ENCODE measurements around the gene SPATA31D4.

Gene SPATA31D4

GRCh38 chr9:81893929-81894328 lies 34.3 kb upstream of the SPATA31D4 start:
- Histone ChIP-seq H3K4me3 (ENCODE audit: low read length) (no peak overlapping the region), H3K36me3 (replicated peaks; ENCODE audit: insufficient read depth, low read length) (no peaks in the 10 kb centered on the region), H3K9me2 (replicated peaks; ENCODE audit: insufficient read depth, low read length) (no peaks in the 10 kb centered on the region), H3F3A (ENCODE audit: insufficient read depth, low read length) (no peaks in the 10 kb centered on the region), H4K20me1 (ENCODE audit: insufficient read depth, low read length) (no peaks in the 10 kb centered on the region), H3K9ac (ENCODE audit: low read length) (no peak overlapping the region), H2AFZ (ENCODE audit: low read length) (no peak overlapping the region), H3K4me2 (ENCODE audit: low read depth, low read length) (no peak overlapping the region), H3K27me3 (replicated peaks; ENCODE audit: insufficient read depth, low read length) (no peaks in the 10 kb centered on the region), H3K9me3 (replicated peaks; ENCODE audit: insufficient read depth, low read length) (no peaks in the 10 kb centered on the region), H3K27ac (ENCODE audit: low read length) (no peak overlapping the region), H3K4me1 (ENCODE audit: low read length) (no peaks in the 10 kb centered on the region), H3K79me2 (ENCODE audit: low read length) (no peaks in the 10 kb centered on the region)
- no peak for TF ChIP-seq EZH2phosphoT487 (IDR thresholded peaks at IDR 0.05; ENCODE audit: low read length)
- no peak for TF ChIP-seq CTCF (IDR thresholded peaks at IDR 0.05; ENCODE audit: low read length)
- no peak for TF ChIP-seq EZH2 (optimal IDR thresholded peaks at IDR 0.05; ENCODE audit: low read depth, low read length)
- DNase-seq: no peak

- Histone ChIP-seq H4K20me1 (ENCODE audit: insufficient read depth, low read length) (no peaks in the 10 kb centered on the region), H3K27me3 (replicated peaks; ENCODE audit: insufficient read depth, low read length) (no peaks in the 10 kb centered on the region), H3F3A (ENCODE audit: insufficient read depth, low read length) (no peaks in the 10 kb centered on the region), H3K36me3 (replicated peaks; ENCODE audit: insufficient read depth, low read length) (no peaks in the 10 kb centered on the region), H3K9me2 (replicated peaks; ENCODE audit: insufficient read depth, low read length) (no peaks in the 10 kb centered on the region), H3K4me1 (ENCODE audit: low read length) (no peaks in the 10 kb centered on the region), H3K4me3 (ENCODE audit: low read length) (no peak overlapping the region), H3K9ac (ENCODE audit: low read length) (no peak overlapping the region), H3K27ac (ENCODE audit: low read length) (no peak overlapping the region), H3K79me2 (ENCODE audit: low read length) (no peaks in the 10 kb centered on the region), H3K9me3 (replicated peaks; ENCODE audit: insufficient read depth, low read length) (no peaks in the 10 kb centered on the region), H2AFZ (ENCODE audit: low read length) (no peak overlapping the region), H3K4me2 (ENCODE audit: low read depth, low read length) (no peak overlapping the region)
- no peak for DNase-seq
- no peak for TF ChIP-seq EZH2 (optimal IDR thresholded peaks at IDR 0.05; ENCODE audit: low read depth, low read length)
- TF ChIP-seq EZH2phosphoT487 (IDR thresholded peaks at IDR 0.05; ENCODE audit: low read length): no peak
- no peak for TF ChIP-seq CTCF (IDR thresholded peaks at IDR 0.05; ENCODE audit: low read length)
These were observed 33.3 kb upstream of the SPATA31D4 start for GRCh38 chr9:81894891-81895290.

- Histone ChIP-seq H3K36me3 (replicated peaks; ENCODE audit: insufficient read depth, low read length) (no peaks in the 10 kb centered on the region), H2AFZ (ENCODE audit: low read length) (no peak overlapping the region), H3K4me3 (ENCODE audit: low read length) (no peak overlapping the region), H3K4me2 (ENCODE audit: low read depth, low read length) (no peak overlapping the region), H3F3A (ENCODE audit: insufficient read depth, low read length) (no peaks in the 10 kb centered on the region), H3K9me2 (replicated peaks; ENCODE audit: insufficient read depth, low read length) (no peaks in the 10 kb centered on the region), H3K9ac (ENCODE audit: low read length) (no peak overlapping the region), H3K79me2 (ENCODE audit: low read length) (no peaks in the 10 kb centered on the region), H3K9me3 (replicated peaks; ENCODE audit: insufficient read depth, low read length) (no peaks in the 10 kb centered on the region), H4K20me1 (ENCODE audit: insufficient read depth, low read length) (no peaks in the 10 kb centered on the region), H3K4me1 (ENCODE audit: low read length) (no peaks in the 10 kb centered on the region), H3K27ac (ENCODE audit: low read length) (no peak overlapping the region), H3K27me3 (replicated peaks; ENCODE audit: insufficient read depth, low read length) (no peaks in the 10 kb centered on the region)
- no peak for DNase-seq
- TF ChIP-seq EZH2phosphoT487 (IDR thresholded peaks at IDR 0.05; ENCODE audit: low read length) (no peak), EZH2 (optimal IDR thresholded peaks at IDR 0.05; ENCODE audit: low read depth, low read length) (no peak), CTCF (IDR thresholded peaks at IDR 0.05; ENCODE audit: low read length) (no peak)
These were observed 32.2 kb upstream of the SPATA31D4 start for GRCh38 chr9:81896070-81896469.
